ENCODE measurements around the gene ATAD3B.
"Not testable (repeated sequence)": the region's sequence is repeated elsewhere in the genome, so short reads cannot be mapped to it uniquely, and the experiment has no call there.

The ATAD3B gene

GRCh38 chr1:1428174-1428573, 43.4 kb upstream of the ATAD3B start:
- Histone ChIP-seq H3K36me3 (ENCODE audit: control insufficient read depth in 1 of 2, insufficient read depth in 2 of 2, low read length in 2 of 2) (no peaks in the 10 kb centered on the region), H3K27me3 (ENCODE audit: low read depth, low read length) (no peaks in the 10 kb centered on the region), H3K9me3 (ENCODE audit: control insufficient read depth in 1 of 2, low read length in 2 of 2) (no peaks in the 10 kb centered on the region), H3K27ac (ENCODE audit: low read length) (no peak overlapping the region), H3K4me3 (ENCODE audit: low read depth in 1 of 2, low read length in 2 of 2) (no peak overlapping the region), H3K4me1 (ENCODE audit: control insufficient read depth in 1 of 2, insufficient read depth in 2 of 2, low read length in 2 of 2) (peaks cover 4 to 39% of the 10 kb centered on the region in 2 donors)

- peaks cover 9 to 47% of the 10 kb centered on the region in 2 donors for H3K4me1 ChIP-seq (ENCODE audit: control insufficient read depth in 1 of 2, insufficient read depth in 2 of 2, low read length in 2 of 2)
- H3K9me3 ChIP-seq (ENCODE audit: control insufficient read depth in 1 of 2, low read length in 2 of 2); H3K4me3 ChIP-seq (ENCODE audit: low read depth in 1 of 2, low read length in 2 of 2); H3K36me3 ChIP-seq (ENCODE audit: control insufficient read depth in 1 of 2, insufficient read depth in 2 of 2, low read length in 2 of 2); H3K27ac ChIP-seq (ENCODE audit: low read length); H3K27me3 ChIP-seq (ENCODE audit: low read depth, low read length): not testable (repeated sequence)
Observed at GRCh38 chr1:1428967-1429366, 42.6 kb upstream of the ATAD3B start.

- Histone ChIP-seq H3K4me1 (ENCODE audit: control insufficient read depth in 1 of 2, insufficient read depth in 2 of 2, low read length in 2 of 2) (peaks cover 10 to 54% of the 10 kb centered on the region in 2 donors), H3K4me3 (ENCODE audit: low read depth in 1 of 2, low read length in 2 of 2) (peak overlapping the region in 1 of 2 donors; percentile 23), H3K27me3 (ENCODE audit: low read depth, low read length) (no peaks in the 10 kb centered on the region), H3K36me3 (ENCODE audit: control insufficient read depth in 1 of 2, insufficient read depth in 2 of 2, low read length in 2 of 2) (no peaks in the 10 kb centered on the region), H3K9me3 (ENCODE audit: control insufficient read depth in 1 of 2, low read length in 2 of 2) (no peaks in the 10 kb centered on the region), H3K27ac (ENCODE audit: low read length) (peak overlapping the region; percentile 62)
Observed at GRCh38 chr1:1429671-1430073, 41.9 kb upstream of the ATAD3B start.

- Histone ChIP-seq H3K9me3 (ENCODE audit: control insufficient read depth in 1 of 2, low read length in 2 of 2) (no peaks in the 10 kb centered on the region), H3K27me3 (ENCODE audit: low read depth, low read length) (no peaks in the 10 kb centered on the region), H3K27ac (ENCODE audit: low read length) (peak overlapping the region; percentile 62), H3K4me1 (ENCODE audit: control insufficient read depth in 1 of 2, insufficient read depth in 2 of 2, low read length in 2 of 2) (peaks cover 10 to 61% of the 10 kb centered on the region in 2 donors), H3K4me3 (ENCODE audit: low read depth in 1 of 2, low read length in 2 of 2) (peak overlapping the region in 1 of 2 donors; percentile 23), H3K36me3 (ENCODE audit: control insufficient read depth in 1 of 2, insufficient read depth in 2 of 2, low read length in 2 of 2) (no peaks in the 10 kb centered on the region)
Observed at GRCh38 chr1:1430114-1430982, 41.2 kb upstream of the ATAD3B start.

- Histone ChIP-seq H3K27ac (ENCODE audit: low read length) (peak overlapping the region; percentile 60), H3K36me3 (ENCODE audit: control insufficient read depth in 1 of 2, insufficient read depth in 2 of 2, low read length in 2 of 2) (no peaks in the 10 kb centered on the region), H3K4me1 (ENCODE audit: control insufficient read depth in 1 of 2, insufficient read depth in 2 of 2, low read length in 2 of 2) (peaks cover 10 to 66% of the 10 kb centered on the region in 2 donors), H3K27me3 (ENCODE audit: low read depth, low read length) (no peaks in the 10 kb centered on the region), H3K9me3 (ENCODE audit: control insufficient read depth in 1 of 2, low read length in 2 of 2) (no peaks in the 10 kb centered on the region), H3K4me3 (ENCODE audit: low read depth in 1 of 2, low read length in 2 of 2) (peak overlapping the region in 1 of 2 donors; percentile 60)
Observed at GRCh38 chr1:1430992-1431844, 40.3 kb upstream of the ATAD3B start.

GRCh38 chr1:1431845-1432273, 39.7 kb upstream of the ATAD3B start:
- H3K27me3 ChIP-seq (ENCODE audit: low read depth, low read length): peaks cover 3% of the 10 kb centered on the region
- peaks cover 10 to 72% of the 10 kb centered on the region in 2 donors for H3K4me1 ChIP-seq (ENCODE audit: control insufficient read depth in 1 of 2, insufficient read depth in 2 of 2, low read length in 2 of 2)
- H3K4me3 ChIP-seq (ENCODE audit: low read depth in 1 of 2, low read length in 2 of 2): peak overlapping the region in 1 of 2 donors; percentile 60

GRCh38 chr1:1432274-1432950, 39.2 kb upstream of the ATAD3B start:
- peaks cover 10 to 78% of the 10 kb centered on the region in 2 donors for H3K4me1 ChIP-seq (ENCODE audit: control insufficient read depth in 1 of 2, insufficient read depth in 2 of 2, low read length in 2 of 2)
- peaks cover 3% of the 10 kb centered on the region for H3K27me3 ChIP-seq (ENCODE audit: low read depth, low read length)
- peak overlapping the region in 1 of 2 donors; percentile 60 for H3K4me3 ChIP-seq (ENCODE audit: low read depth in 1 of 2, low read length in 2 of 2)
- H3K27ac ChIP-seq (ENCODE audit: low read length): peak overlapping the region; percentile 60
- no peaks in the 10 kb centered on the region for H3K9me3 ChIP-seq (ENCODE audit: control insufficient read depth in 1 of 2, low read length in 2 of 2)
- no peaks in the 10 kb centered on the region for H3K36me3 ChIP-seq (ENCODE audit: control insufficient read depth in 1 of 2, insufficient read depth in 2 of 2, low read length in 2 of 2)

More at GRCh38 chr1:1431845-1432273, 39.7 kb upstream of the ATAD3B start:
- Histone ChIP-seq H3K9me3 (ENCODE audit: control insufficient read depth in 1 of 2, low read length in 2 of 2) (no peaks in the 10 kb centered on the region), H3K27ac (ENCODE audit: low read length) (peak overlapping the region; percentile 60), H3K36me3 (ENCODE audit: control insufficient read depth in 1 of 2, insufficient read depth in 2 of 2, low read length in 2 of 2) (no peaks in the 10 kb centered on the region)

GRCh38 chr1:1432951-1433803, 38.4 kb upstream of the ATAD3B start:
- peaks cover 3% of the 10 kb centered on the region for H3K27me3 ChIP-seq (ENCODE audit: low read depth, low read length)
- H3K27ac ChIP-seq (ENCODE audit: low read length): peak overlapping the region; percentile 84
- H3K36me3 ChIP-seq (ENCODE audit: control insufficient read depth in 1 of 2, insufficient read depth in 2 of 2, low read length in 2 of 2): no peaks in the 10 kb centered on the region
- H3K9me3 ChIP-seq (ENCODE audit: control insufficient read depth in 1 of 2, low read length in 2 of 2): no peaks in the 10 kb centered on the region
- peak overlapping the region; percentile 7 to 60 for H3K4me3 ChIP-seq (ENCODE audit: low read depth in 1 of 2, low read length in 2 of 2)
- peaks cover 10 to 85% of the 10 kb centered on the region in 2 donors for H3K4me1 ChIP-seq (ENCODE audit: control insufficient read depth in 1 of 2, insufficient read depth in 2 of 2, low read length in 2 of 2)

- Histone ChIP-seq H3K4me1 (ENCODE audit: control insufficient read depth in 1 of 2, insufficient read depth in 2 of 2, low read length in 2 of 2) (peaks cover 10 to 88% of the 10 kb centered on the region in 2 donors), H3K36me3 (ENCODE audit: control insufficient read depth in 1 of 2, insufficient read depth in 2 of 2, low read length in 2 of 2) (peaks cover 0 to under 1% of the 10 kb centered on the region in 2 donors), H3K27me3 (ENCODE audit: low read depth, low read length) (peaks cover 3% of the 10 kb centered on the region), H3K27ac (ENCODE audit: low read length) (peak overlapping the region; percentile 84), H3K9me3 (ENCODE audit: control insufficient read depth in 1 of 2, low read length in 2 of 2) (no peaks in the 10 kb centered on the region), H3K4me3 (ENCODE audit: low read depth in 1 of 2, low read length in 2 of 2) (peak overlapping the region; percentile 7 to 60)
Observed at GRCh38 chr1:1433804-1434130, 37.8 kb upstream of the ATAD3B start.

GRCh38 chr1:1434131-1434823, 37.3 kb upstream of the ATAD3B start:
- peaks cover 10 to 86% of the 10 kb centered on the region in 2 donors for H3K4me1 ChIP-seq (ENCODE audit: control insufficient read depth in 1 of 2, insufficient read depth in 2 of 2, low read length in 2 of 2)
- H3K36me3 ChIP-seq (ENCODE audit: control insufficient read depth in 1 of 2, insufficient read depth in 2 of 2, low read length in 2 of 2): peaks cover 0 to 6% of the 10 kb centered on the region in 2 donors
- peak overlapping the region; percentile 84 for H3K27ac ChIP-seq (ENCODE audit: low read length)
- H3K4me3 ChIP-seq (ENCODE audit: low read depth in 1 of 2, low read length in 2 of 2): peak overlapping the region; percentile 2 to 60
- H3K27me3 ChIP-seq (ENCODE audit: low read depth, low read length): peaks cover 3% of the 10 kb centered on the region
- no peaks in the 10 kb centered on the region for H3K9me3 ChIP-seq (ENCODE audit: control insufficient read depth in 1 of 2, low read length in 2 of 2)

Measured in muscle layer of duodenum (tissue), 2 donors.